Stimulated activated CD8-positive, alpha-beta memory T cell treated with anti-CD3 and anti-CD28 coated beads, Interleukin-12 subunit alpha, Interleukin-12 subunit beta, amount 100 ng/mL, for 4 hours (primary cell): ENCODE data around the gene SRGAP3.
A peak's percentile ranks its signal among the peaks of the same experiment; 100 is the strongest.

Experiments used
- DNase-seq: peaks from one replicate; pipeline ENCODE4 v3.0.0-alpha.2; 2020; ENCODE audit warnings: low read depth

Gene SRGAP3

GRCh38 chr3:8964436-8965370 lies 284.7 kb downstream of the SRGAP3 start:
- no peak for DNase-seq

GRCh38 chr3:8963137-8963853 lies 286.2 kb downstream of the SRGAP3 start, which contains the start of gene RAD18:
RAD18 (minus strand) TSS chr3:8963472; CDS start chr3:8963385, 87 bp downstream.
- peak; percentile 85 for DNase-seq

GRCh38 chr3:8962226-8962861 lies 287.1 kb downstream of the SRGAP3 start:
- DNase-seq, result no peak

- no peak for DNase-seq
These were observed 289.8 kb downstream of the SRGAP3 start for GRCh38 chr3:8959668-8960067.

- DNase-seq, result no peak
These were observed 294.3 kb downstream of the SRGAP3 start for GRCh38 chr3:8954938-8955763.

GRCh38 chr3:8953313-8953712 lies 296.1 kb downstream of the SRGAP3 start:
- no peak for DNase-seq

- no peak for DNase-seq
These were observed 297.3 kb downstream of the SRGAP3 start for GRCh38 chr3:8952130-8952529.

GRCh38 chr3:8945890-8946600 lies 303.4 kb downstream of the SRGAP3 start:
- no peak for DNase-seq

- DNase-seq, result no peak
These were observed 306.5 kb downstream of the SRGAP3 start for GRCh38 chr3:8942746-8943488.

- no peak for DNase-seq
These were observed 307.3 kb downstream of the SRGAP3 start for GRCh38 chr3:8942115-8942514.

GRCh38 chr3:8938021-8938420 lies 311.4 kb downstream of the SRGAP3 start:
- DNase-seq, result no peak

GRCh38 chr3:8937064-8938020 lies 312.1 kb downstream of the SRGAP3 start:
- no peak for DNase-seq

GRCh38 chr3:8932507-8932906 lies 316.9 kb downstream of the SRGAP3 start:
- DNase-seq, result no peak

- DNase-seq, result no peak
These were observed 318.1 kb downstream of the SRGAP3 start for GRCh38 chr3:8931342-8931741.
